ENCODE results near the gene RFX8. TPM values are rescaled to one million over a fixed set of nuclear protein-coding genes. Genes with fewer than 3 reads are reported as not detected.

RFX8 gene
- total and polyA plus RNA-seq, 2 of the 4 experiments (the other 2 are of a cell fraction): 2.9 to 5.3 TPM

- Histone ChIP-seq H2AK9ac (replicated peaks; ENCODE audit: low read depth, low read length, poor library complexity) (no peak overlapping the region), H3K79me1 (ENCODE audit: low read depth in 1 of 2, low read length in 2 of 2) (peaks cover 0 to 42% of the 10 kb centered on the region in 2 experiments; a peak in 2 of 4 replicates), H3K14ac (replicated peaks; ENCODE audit: low read depth, low read length) (peak overlapping the region; percentile 97), H4K8ac (ENCODE audit: low read depth in 2 of 2, low read length in 2 of 2) (peak overlapping the region; percentile 53 to 90; a peak in 3 of 4 replicates), H4K91ac (ENCODE audit: insufficient read depth, low read depth, low read length) (peak overlapping the region; percentile 98; the same call in 1 of the 2 replicates), H3K27ac (ENCODE audit: insufficient read depth, low read length) (no peak overlapping the region; the same call in 1 of the 2 replicates), H3K9ac (ENCODE audit: low read depth, low read length) (no peak overlapping the region), H3K23ac (ENCODE audit: low read depth, low read length) (no peak overlapping the region; the same call in 1 of the 2 replicates), H3K4me1 (ENCODE audit: control insufficient read depth, insufficient read depth, low read length) (peaks cover 24% of the 10 kb centered on the region), H4K20me1 (ENCODE audit: insufficient read depth, low read length) (no peaks in the 10 kb centered on the region), H2BK20ac (ENCODE audit: low read depth, low read length) (peak overlapping the region; percentile 99), H2AFZ (replicated peaks; ENCODE audit: low read length, poor library complexity) (no peak overlapping the region), H3K4me2 (ENCODE audit: low read depth, low read length) (no peak overlapping the region), H2BK15ac (ENCODE audit: low read depth, low read length) (peak overlapping the region; percentile 86; the same call in 1 of the 3 replicates), H4K5ac (ENCODE audit: low read depth, low read length) (no peak overlapping the region; the same call in 1 of the 2 replicates), H3K9me1 (ENCODE audit: insufficient read depth, low read length) (peaks cover 24% of the 10 kb centered on the region), H2BK5ac (ENCODE audit: low read depth, low read length, poor library complexity, severe bottlenecking) (peak overlapping the region; percentile 95), H3K27me3 (ENCODE audit: control insufficient read depth, insufficient read depth, low read length) (no peaks in the 10 kb centered on the region), H3K9me3 (ENCODE audit: control insufficient read depth, insufficient read depth, low read length) (no peaks in the 10 kb centered on the region; the same call in 1 of the 2 replicates), H3K18ac (ENCODE audit: low read depth, low read length) (peak overlapping the region; percentile 66; the same call in 1 of the 2 replicates), H3K56ac (ENCODE audit: extremely low read depth, insufficient read depth, low read length) (no peak overlapping the region), H3K36me3 (ENCODE audit: control insufficient read depth, insufficient read depth, low read length) (no peaks in the 10 kb centered on the region), H3K4me3 (ENCODE audit: insufficient read depth, low read depth, low read length) (no peak overlapping the region), H3K4ac (ENCODE audit: low read depth, low read length) (peak overlapping the region; percentile 97; the same call in 1 of the 2 replicates), H2BK120ac (ENCODE audit: low read depth, low read length) (peak overlapping the region; percentile 99), H2AK5ac (ENCODE audit: low read depth, low read length) (peak overlapping the region; percentile 94)
- ChIA-PET CTCF (no interaction called here), POLR2A (ENCODE audit: unreplicated experiment) (no interaction called here)
- 100% methylated on average over 1 of the region's 5 CpGs; no CpG with 5 or more reads in 1 of the 2 experiments for WGBS, 2 experiments (ENCODE audit: extremely low coverage in 2 of 2, insufficient read length in 1 of 2)
- intact Hi-C loops (cut with micrococcal nuclease) (loop anchor here (2.0 kb wide), 1 partner anchor 180 kb away; the partner anchor contains the start of gene MAP4K4), in situ Hi-C loops (cut with MboI; ENCODE audit: low sequenced_read_pairs) (loop anchor here (25.0 kb wide), 1 partner anchor 171 kb away; the partner anchor contains the start of gene MAP4K4), dilution Hi-C loops (cut with HindIII; ENCODE audit: low sequenced_read_pairs, unreplicated experiment) (no loop called here)
- no peak for DNase-seq
- no peak for ATAC-seq (ENCODE audit: low read depth)
- TF ChIP-seq RCOR1 (IDR thresholded peaks at IDR 0.05; ENCODE audit: insufficient replicate concordance, low read length): no peak
- BruUV-seq (replicated peaks): no TSS peak
Observed at GRCh38 chr2:101516349-101516748, 41.4 kb upstream of the RFX8 start.

Data from IMR-90 (cell line).